Ovary (tissue), 9 donors: ENCODE data around the gene CRYBA2. TPM values are rescaled to one million over a fixed set of nuclear protein-coding genes. Genes with fewer than 3 reads are reported as not detected.

Source experiments
- DNase-seq, 5 donors: peaks; one replicate each; pipeline ENCODE4 v3.0.0-alpha.2; 2019 to 2020
- H3K27ac ChIP-seq, 2 donors: fragments of 200-600 bp; one replicate each; pipeline versions ENCODE4 v1.5.1 to v1.8.0; 2019 to 2022
- H3K27me3 ChIP-seq: fragments of 200-600 bp; one replicate; pipeline ENCODE4 v1.8.0; 2022
- H3K36me3 ChIP-seq: fragments of 200-600 bp; sonication (generic); one replicate; pipeline ENCODE4 v1.5.1; 2019
- H3K4me1 ChIP-seq: one replicate; pipeline ENCODE4 v1.8.1; 2013; ENCODE audit warnings: mild to moderate bottlenecking, moderate library complexity; ENCODE audit not compliant: insufficient read depth
- H3K4me3 ChIP-seq: fragments of 200-600 bp; sonication (generic); one replicate; pipeline ENCODE4 v1.5.1; 2017
- H3K9me3 ChIP-seq, 2 donors: fragments of 200-600 bp in 1 of 2; sonication (generic) in 1 of 2; one replicate each; pipeline versions ENCODE4 v1.5.1 to v1.8.1; 2013 to 2019; ENCODE audit warnings: mild to moderate bottlenecking in 1 of 2, moderate library complexity in 1 of 2
- EP300 ChIP-seq: sonication (generic); formaldehyde crosslinking; IDR thresholded peaks from one replicate; pipeline ENCODE4 v1.6.1; 2017; ENCODE audit warnings: antibody characterized with exemption
- POLR2A ChIP-seq: fragments of 450-650 bp; IDR thresholded peaks from one replicate; pipeline ENCODE4 v1.6.1; 2017; ENCODE audit warnings: antibody characterized with exemption, mild to moderate bottlenecking, moderate library complexity
- WGBS, 3 donors: extraction: QIAGEN DNeasy Blood & Tissue Kit in 1 of 3; methylation state at CpG; one replicate each; pipeline versions ENCODE4 v1.1.5 to v1.1.7; 2013 to 2017; 5-methylcytosine and 5-hydroxymethylcytosine counted together
- intact Hi-C, 4 donors: fragments of 100-400 bp; cut with DNase I; formaldehyde crosslinking; loops; one replicate each; pipeline versions ENCODE4 v1.11.0 to v1.15.1; 2022 to 2023
- polyA plus RNA-seq, 2 donors: library from polyadenylated mRNA; stranded (reverse); fragments of 200-250 nt in 1 of 2; fragments of 350-450 nt in 1 of 2; fragmentation: Illumina TruSeq in 1 of 2; extraction: RNeasy Lipid Tissue Mini Kit (QIAGEN cat#74804) in 1 of 2; gene quantifications; one replicate each; pipeline ENCODE4 v1.2.3, GENCODE V29; 2013 to 2014
- total RNA-seq, 7 donors: library from RNA; depleted of rRNA in 2 of 7; stranded (reverse); fragments of >200 nt in 2 of 7; fragmentation: NEBNext Ultra II Directional in 3 of 7; extraction: Animal tissue kit (Norgen Biotek cat#: 25700) in 3 of 7; gene quantifications; one replicate each; pipeline versions ENCODE4 v1.1.0 to v1.2.4, GENCODE V29; 2016 to 2023
- TF ChIP-seq, protein P1 (sequence below), 3 donors: fragments of 450-650 bp in 2 of 3; fragments of 200-600 bp in 1 of 3; IDR thresholded peaks; one replicate each; pipeline versions ENCODE4 v1.5.1 to v1.8.0; 2016 to 2022; ENCODE audit warnings: antibody characterized with exemption in 3 of 3, mild to moderate bottlenecking in 1 of 3
- donor health status: DM: no; HTN: no; CAD: no; lungs with moderate emphysema.
- donor health status: DM: no; HTN: no; CAD: no.
- donor health status: Bipolar disorder and iron deficiency.
- donor health status: DM: yes; HTN: yes; CAD: no.
- donor health status: DM: no; HTN: no; CAD: no.
- donor health status: DM: yes; HTN: yes; CAD: no.

Gene CRYBA2
- total and polyA plus RNA-seq, 9 donors: not detected

DNA sequence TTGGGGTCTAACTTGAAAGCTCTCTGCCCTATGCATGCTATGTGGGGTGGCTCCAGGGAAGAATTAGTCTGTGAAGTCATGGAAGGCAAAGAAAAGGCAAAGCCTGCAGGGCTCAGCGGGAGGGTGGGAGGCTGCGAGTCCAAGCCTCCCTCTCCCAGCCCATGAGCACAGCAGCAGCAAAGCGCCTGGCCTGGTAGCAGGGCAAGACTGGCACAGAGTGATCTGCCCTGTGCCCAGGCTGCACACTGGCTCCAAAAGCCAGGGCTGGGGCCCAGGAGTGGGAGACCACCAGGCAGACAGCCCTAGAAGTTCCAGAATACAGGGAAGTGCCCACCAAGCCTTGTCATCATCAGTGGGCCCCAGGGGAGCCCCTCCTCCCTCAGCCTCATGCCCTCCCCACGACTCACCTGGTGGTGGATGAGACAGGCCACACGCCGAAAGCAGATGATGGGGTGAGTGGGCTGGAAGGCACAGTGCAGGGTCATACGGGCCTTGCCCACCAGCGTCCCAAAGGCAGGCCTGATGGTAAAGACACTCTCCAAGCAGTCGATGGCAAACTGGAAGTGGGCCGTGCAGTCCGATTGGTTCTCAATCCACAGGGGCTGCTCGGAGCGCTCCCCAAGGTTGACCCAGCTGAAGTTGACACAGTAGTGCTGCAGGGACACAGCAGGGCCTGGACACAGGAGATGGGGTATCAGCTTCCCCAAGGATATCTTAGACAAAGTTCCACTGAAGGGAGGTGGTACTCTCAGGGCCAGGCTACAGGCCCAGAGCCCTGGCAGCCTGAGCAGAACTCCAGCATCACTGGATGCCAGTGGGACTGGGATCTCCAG lies 36.0 kb upstream of the CRYBA2 start:
- H3K27ac ChIP-seq: no peak overlapping the region
- H3K27me3 ChIP-seq: no peaks in the 10 kb centered on the region
- no peaks in the 10 kb centered on the region for H3K36me3 ChIP-seq
- intact Hi-C loops: no loop called here
- TF ChIP-seq POLR2A: no peak
- TF ChIP-seq, protein P1, sequence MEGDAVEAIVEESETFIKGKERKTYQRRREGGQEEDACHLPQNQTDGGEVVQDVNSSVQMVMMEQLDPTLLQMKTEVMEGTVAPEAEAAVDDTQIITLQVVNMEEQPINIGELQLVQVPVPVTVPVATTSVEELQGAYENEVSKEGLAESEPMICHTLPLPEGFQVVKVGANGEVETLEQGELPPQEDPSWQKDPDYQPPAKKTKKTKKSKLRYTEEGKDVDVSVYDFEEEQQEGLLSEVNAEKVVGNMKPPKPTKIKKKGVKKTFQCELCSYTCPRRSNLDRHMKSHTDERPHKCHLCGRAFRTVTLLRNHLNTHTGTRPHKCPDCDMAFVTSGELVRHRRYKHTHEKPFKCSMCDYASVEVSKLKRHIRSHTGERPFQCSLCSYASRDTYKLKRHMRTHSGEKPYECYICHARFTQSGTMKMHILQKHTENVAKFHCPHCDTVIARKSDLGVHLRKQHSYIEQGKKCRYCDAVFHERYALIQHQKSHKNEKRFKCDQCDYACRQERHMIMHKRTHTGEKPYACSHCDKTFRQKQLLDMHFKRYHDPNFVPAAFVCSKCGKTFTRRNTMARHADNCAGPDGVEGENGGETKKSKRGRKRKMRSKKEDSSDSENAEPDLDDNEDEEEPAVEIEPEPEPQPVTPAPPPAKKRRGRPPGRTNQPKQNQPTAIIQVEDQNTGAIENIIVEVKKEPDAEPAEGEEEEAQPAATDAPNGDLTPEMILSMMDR (IDR thresholded peaks at IDR 0.05): no peak
- TF ChIP-seq EP300: no peak
- H3K4me1 ChIP-seq: no peaks in the 10 kb centered on the region
- no peaks in the 10 kb centered on the region for H3K9me3 ChIP-seq
- WGBS, 3 donors: 67 to 75% (median 71%) methylated on average over 10 to 13 of the region's 13 CpGs
- no peak for DNase-seq
- no peak overlapping the region for H3K4me3 ChIP-seq

DNA sequence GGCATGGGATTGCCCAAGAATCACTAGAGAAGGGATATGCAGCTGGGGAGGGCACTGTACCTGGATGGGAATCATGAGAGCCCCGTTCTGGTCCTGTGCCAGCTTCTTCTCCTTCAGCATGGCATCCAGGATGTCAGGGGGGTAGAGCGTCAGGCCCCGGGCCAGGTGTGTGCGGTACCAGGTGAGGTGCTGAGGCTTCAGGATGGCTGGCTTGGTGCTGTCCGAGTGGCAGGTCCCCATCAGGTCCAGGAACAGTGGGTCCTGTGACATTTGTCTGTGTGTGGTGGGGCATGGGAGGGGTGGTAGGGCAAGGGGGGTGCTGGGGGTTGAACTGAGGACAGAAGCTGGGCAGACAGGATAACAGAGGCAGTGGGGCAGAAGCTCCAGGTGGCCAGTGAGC lies 34.9 kb upstream of the CRYBA2 start:
- H3K36me3 ChIP-seq: no peaks in the 10 kb centered on the region
- WGBS, 3 donors: 70 to 75% (median 74%) methylated on average over 5 of the region's 5 CpGs
- intact Hi-C loops: no loop called here
- no peak for TF ChIP-seq POLR2A
- TF ChIP-seq, protein P1 (IDR thresholded peaks at IDR 0.05): no peak
- TF ChIP-seq EP300: no peak
- H3K9me3 ChIP-seq: no peaks in the 10 kb centered on the region
- H3K4me3 ChIP-seq: no peak overlapping the region
- no peaks in the 10 kb centered on the region for H3K27me3 ChIP-seq
- DNase-seq: no peak
- no peak overlapping the region for H3K27ac ChIP-seq
- H3K4me1 ChIP-seq: no peaks in the 10 kb centered on the region

DNA sequence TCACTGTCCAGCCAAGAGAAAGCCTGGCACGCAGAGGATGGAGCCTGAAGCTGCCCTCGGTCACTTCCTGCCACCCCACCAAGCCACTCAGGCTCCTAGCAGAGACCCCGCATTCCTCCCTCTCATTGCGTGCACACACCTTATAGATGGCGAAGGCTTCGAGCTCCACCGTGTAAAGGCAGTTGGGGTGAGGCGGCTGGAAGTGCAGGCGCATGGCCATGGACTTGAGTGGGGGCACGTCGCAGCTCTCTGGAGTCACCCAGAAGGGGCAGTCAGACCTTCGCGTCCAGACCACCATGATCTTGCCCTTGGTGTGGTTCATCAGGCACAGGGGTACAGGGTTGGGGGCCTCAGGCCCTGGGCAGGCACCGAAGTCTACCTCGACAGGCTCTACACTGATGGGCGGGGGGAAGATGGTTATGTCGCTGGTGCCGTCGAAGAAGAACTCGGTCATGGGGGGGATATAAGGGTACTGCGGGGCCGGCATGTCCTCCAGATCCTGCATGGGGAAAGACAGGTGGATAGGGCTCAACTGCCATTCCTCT lies 34.4 kb upstream of the CRYBA2 start:
- intact Hi-C loops: no loop called here
- no peak for TF ChIP-seq POLR2A
- TF ChIP-seq, protein P1 (IDR thresholded peaks at IDR 0.05): no peak
- TF ChIP-seq EP300: no peak
- no peak for DNase-seq
- Histone ChIP-seq H3K27me3 (no peaks in the 10 kb centered on the region), H3K9me3 (no peaks in the 10 kb centered on the region), H3K36me3 (no peaks in the 10 kb centered on the region), H3K27ac (no peak overlapping the region), H3K4me1 (no peaks in the 10 kb centered on the region), H3K4me3 (no peak overlapping the region)
- 87 to 91% (median 88%) methylated on average over 22 of the region's 22 CpGs for WGBS, 3 donors

DNA sequence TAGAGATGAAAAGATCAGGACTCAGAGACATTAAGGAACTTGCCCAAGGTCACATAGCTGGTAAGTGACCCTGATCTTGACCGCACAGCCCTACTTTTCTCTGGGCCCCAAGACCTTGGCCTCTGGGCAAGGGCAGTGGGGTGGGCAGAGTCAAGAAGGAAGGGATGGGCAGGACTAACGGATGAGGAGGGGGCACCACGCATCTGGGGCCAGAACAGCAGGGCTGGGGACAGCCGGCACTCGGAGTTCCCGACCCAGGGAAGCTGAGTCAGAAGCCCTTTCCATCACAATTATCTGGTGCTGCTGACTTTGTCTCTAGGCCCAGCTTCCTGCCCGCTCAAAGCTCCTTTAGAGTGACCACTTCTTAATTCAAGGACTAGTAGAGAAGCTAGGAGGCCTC lies 33.7 kb upstream of the CRYBA2 start:
- WGBS, 3 donors: 63 to 79% (median 70%) methylated on average over 7 of the region's 7 CpGs
- no peak for TF ChIP-seq EP300
- no peak for TF ChIP-seq POLR2A
- TF ChIP-seq, protein P1 (IDR thresholded peaks at IDR 0.05): no peak
- DNase-seq: no peak
- H3K36me3 ChIP-seq: no peaks in the 10 kb centered on the region
- no peaks in the 10 kb centered on the region for H3K27me3 ChIP-seq
- no peak overlapping the region for H3K27ac ChIP-seq
- intact Hi-C loops: no loop called here
- H3K9me3 ChIP-seq: no peaks in the 10 kb centered on the region
- no peak overlapping the region for H3K4me3 ChIP-seq
- H3K4me1 ChIP-seq: no peaks in the 10 kb centered on the region
